ENCODE data around the gene HOXA5.

- TF ChIP-seq CTCF (IDR thresholded peaks at IDR 0.05; ENCODE audit: low read length) = no peak
- TF ChIP-seq EZH2 (optimal IDR thresholded peaks at IDR 0.05; ENCODE audit: low read depth, low read length) = no peak
- TF ChIP-seq EZH2phosphoT487 (IDR thresholded peaks at IDR 0.05; ENCODE audit: low read length) = no peak
These were observed 48.2 kb downstream of the HOXA5 start for GRCh38 chr7:27095050-27095896.

Measured in MM.1S (cell line).